Measurements from ENCODE around the gene KCNQ1.

DNA sequence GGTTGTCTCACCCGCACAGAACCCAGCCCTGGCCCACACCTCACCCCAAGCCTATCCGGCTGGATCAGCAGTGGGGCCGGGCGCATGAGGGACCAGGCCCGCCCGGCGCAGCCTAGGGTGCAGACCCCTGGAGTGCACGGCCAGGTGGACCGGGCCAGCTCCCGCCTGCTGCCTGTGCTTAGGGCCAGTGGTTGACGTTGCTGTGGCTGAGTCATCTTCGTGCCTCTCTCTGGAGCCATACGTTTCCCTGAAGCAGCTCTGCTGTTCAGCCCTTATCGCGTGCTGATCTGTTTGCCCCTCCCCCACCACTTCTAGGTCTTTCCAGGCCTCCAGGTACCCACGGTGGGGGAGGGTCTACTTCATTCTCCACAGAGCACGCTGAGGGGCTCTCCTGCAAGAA, 401.2 kb downstream of the KCNQ1 start:
- TF ChIP-seq CTCF (IDR thresholded peaks at IDR 0.05) (no peak), POLR2A (IDR thresholded peaks at IDR 0.05) (no peak)

Measured in lower leg skin (tissue), 3 donors.